HEK293 (cell line): Measurements from ENCODE around the gene TMEM121B.

Experiments used
- CTCF ChIA-PET: fragments of 350-600 bp; formaldehyde crosslinking; extraction: SDS; loops from one replicate; lab custom pipeline; 2021; ENCODE audit warnings: antibody characterized with exemption; lab: Yijun Ruan, JAX
- POLR2A ChIA-PET: fragments of 300-600 bp; formaldehyde crosslinking; extraction: SDS; loops from one replicate; lab custom pipeline; 2020; ENCODE audit warnings: antibody characterized with exemption, inconsistent platforms; lab: Yijun Ruan, JAX
- H3K27ac ChIP-seq: fragments of 200-500 bp; sonication (Bioruptor generic); 2 replicates; pipeline ENCODE4 v1.5.1; 2014; ENCODE audit warnings: low read depth, low read length, control low read depth, inconsistent platforms; ENCODE audit errors: extremely low read depth
- H3K36me3 ChIP-seq, 2 experiments: fragments of 200-500 bp in 1 of 2; sonication (Bioruptor generic) in 1 of 2; 1 replicate in 1 of 2; 2 replicates in 1 of 2; pipeline ENCODE4 v1.5.1; 2014 to 2017; ENCODE audit warnings: inconsistent platforms in 2 of 2, low read length in 2 of 2; ENCODE audit not compliant: control insufficient read depth in 2 of 2, insufficient read depth in 1 of 2
- H3K4me1 ChIP-seq: fragments of 200-500 bp; sonication (Bioruptor generic); 2 replicates; pipeline ENCODE4 v1.5.1; 2014; ENCODE audit warnings: mild to moderate bottlenecking, low read length, inconsistent platforms; ENCODE audit not compliant: control insufficient read depth, insufficient read depth
- H3K4me3 ChIP-seq: 2 replicates; pipeline ENCODE4 v1.5.1; 2011; ENCODE audit warnings: low read depth, mild to moderate bottlenecking, control low read depth, low read length, moderate library complexity
- H3K9me3 ChIP-seq: fragments of 200-500 bp; sonication (Bioruptor generic); 2 replicates; pipeline ENCODE4 v1.5.1; 2014; ENCODE audit warnings: low read depth, low read length, inconsistent platforms; ENCODE audit not compliant: control insufficient read depth, insufficient read depth
- HOXD13 ChIP-seq: sonication (generic); formaldehyde crosslinking; IDR thresholded peaks from 2 replicates; pipeline ENCODE4 v1.8.0; 2022; ENCODE audit warnings: missing genetic modification reagents, borderline replicate concordance
- KLF8 ChIP-seq: fragments of 450-650 bp; formaldehyde crosslinking; IDR thresholded peaks from 2 replicates; pipeline ENCODE4 v1.5.1; 2016; ENCODE audit warnings: missing biosample characterization, missing genetic modification characterization
- MEIS1 ChIP-seq: sonication (generic); formaldehyde crosslinking; IDR thresholded peaks from 2 replicates; pipeline ENCODE4 v1.8.1; 2022; ENCODE audit warnings: missing genetic modification reagents, mild to moderate bottlenecking, borderline replicate concordance
- SP3 ChIP-seq: fragments of 450-650 bp; formaldehyde crosslinking; IDR thresholded peaks from 2 replicates; pipeline ENCODE4 v1.5.1; 2016; ENCODE audit warnings: missing biosample characterization, missing genetic modification characterization
- ZBTB20 ChIP-seq: fragments of 450-650 bp; formaldehyde crosslinking; IDR thresholded peaks from 2 replicates; pipeline ENCODE4 v1.5.1; 2016; ENCODE audit warnings: missing biosample characterization, missing genetic modification characterization
- ZBTB48 ChIP-seq: fragments of 450-650 bp; formaldehyde crosslinking; IDR thresholded peaks from 2 replicates; pipeline ENCODE4 v1.5.1; 2016; ENCODE audit warnings: missing biosample characterization, missing genetic modification characterization
- ZNF146 ChIP-seq: fragments of 450-650 bp; formaldehyde crosslinking; IDR thresholded peaks from 2 replicates; pipeline ENCODE4 v1.5.1; 2016; ENCODE audit warnings: missing biosample characterization, missing genetic modification characterization
- ZNF239 ChIP-seq: fragments of 450-650 bp; formaldehyde crosslinking; IDR thresholded peaks from 2 replicates; pipeline ENCODE4 v1.5.1; 2016; ENCODE audit warnings: missing biosample characterization, missing genetic modification characterization
- ZNF394 ChIP-seq: fragments of 450-650 bp; formaldehyde crosslinking; IDR thresholded peaks from 2 replicates; pipeline ENCODE4 v1.5.1; 2016; ENCODE audit warnings: missing biosample characterization, missing genetic modification characterization, mild to moderate bottlenecking, moderate library complexity, borderline replicate concordance
- ZNF514 ChIP-seq: fragments of 450-650 bp; formaldehyde crosslinking; IDR thresholded peaks from 2 replicates; pipeline ENCODE4 v1.5.1; 2016; ENCODE audit warnings: missing biosample characterization, missing genetic modification characterization
- ZNF518A ChIP-seq: fragments of 450-650 bp; formaldehyde crosslinking; conservative IDR thresholded peaks from 2 replicates; pipeline ENCODE4 v1.5.1; 2016; ENCODE audit warnings: low read depth, missing biosample characterization, missing genetic modification characterization
- ZNF549 ChIP-seq: fragments of 450-650 bp; IDR thresholded peaks from 2 replicates; pipeline ENCODE4 v1.5.1; 2018; ENCODE audit warnings: missing biosample characterization, missing genetic modification characterization, mild to moderate bottlenecking, inconsistent platforms, moderate library complexity
- ZNF596 ChIP-seq: fragments of 450-650 bp; IDR thresholded peaks from 2 replicates; pipeline ENCODE4 v1.5.0; 2018; ENCODE audit warnings: missing biosample characterization, mild to moderate bottlenecking, missing genetic modification characterization, moderate library complexity
- ZNF629 ChIP-seq: fragments of 450-650 bp; formaldehyde crosslinking; IDR thresholded peaks from 2 replicates; pipeline ENCODE4 v1.5.1; 2017; ENCODE audit warnings: missing biosample characterization, missing genetic modification characterization
- ZNF645 ChIP-seq: fragments of 450-650 bp; formaldehyde crosslinking; IDR thresholded peaks from 2 replicates; pipeline ENCODE4; 2016; ENCODE audit warnings: missing biosample characterization, missing genetic modification characterization
- ZNF654 ChIP-seq: fragments of 450-650 bp; formaldehyde crosslinking; IDR thresholded peaks from 2 replicates; pipeline ENCODE4 v1.5.1; 2016; ENCODE audit warnings: low read depth, missing biosample characterization, missing genetic modification characterization
- ZNF747 ChIP-seq: fragments of 450-650 bp; formaldehyde crosslinking; IDR thresholded peaks from 2 replicates; pipeline ENCODE4 v1.5.1; 2016; ENCODE audit warnings: missing biosample characterization, missing genetic modification characterization
- ZNF830 ChIP-seq: fragments of 450-650 bp; IDR thresholded peaks from 2 replicates; pipeline ENCODE4 v1.5.0; 2018; ENCODE audit warnings: missing biosample characterization, missing genetic modification characterization, low read depth, mild to moderate bottlenecking, moderate library complexity
- ZNF837 ChIP-seq: fragments of 450-650 bp; formaldehyde crosslinking; IDR thresholded peaks from 2 replicates; pipeline ENCODE4 v1.5.1; 2016; ENCODE audit warnings: missing biosample characterization, missing genetic modification characterization
- ZSCAN18 ChIP-seq: fragments of 450-650 bp; formaldehyde crosslinking; IDR thresholded peaks from 2 replicates; pipeline ENCODE4 v1.5.1; 2016; ENCODE audit warnings: missing biosample characterization, missing genetic modification characterization
- ZSCAN4 ChIP-seq: fragments of 450-650 bp; formaldehyde crosslinking; IDR thresholded peaks from 2 replicates; pipeline ENCODE4 v1.5.1; 2017; ENCODE audit warnings: missing biosample characterization, missing genetic modification characterization

TMEM121B gene

DNA sequence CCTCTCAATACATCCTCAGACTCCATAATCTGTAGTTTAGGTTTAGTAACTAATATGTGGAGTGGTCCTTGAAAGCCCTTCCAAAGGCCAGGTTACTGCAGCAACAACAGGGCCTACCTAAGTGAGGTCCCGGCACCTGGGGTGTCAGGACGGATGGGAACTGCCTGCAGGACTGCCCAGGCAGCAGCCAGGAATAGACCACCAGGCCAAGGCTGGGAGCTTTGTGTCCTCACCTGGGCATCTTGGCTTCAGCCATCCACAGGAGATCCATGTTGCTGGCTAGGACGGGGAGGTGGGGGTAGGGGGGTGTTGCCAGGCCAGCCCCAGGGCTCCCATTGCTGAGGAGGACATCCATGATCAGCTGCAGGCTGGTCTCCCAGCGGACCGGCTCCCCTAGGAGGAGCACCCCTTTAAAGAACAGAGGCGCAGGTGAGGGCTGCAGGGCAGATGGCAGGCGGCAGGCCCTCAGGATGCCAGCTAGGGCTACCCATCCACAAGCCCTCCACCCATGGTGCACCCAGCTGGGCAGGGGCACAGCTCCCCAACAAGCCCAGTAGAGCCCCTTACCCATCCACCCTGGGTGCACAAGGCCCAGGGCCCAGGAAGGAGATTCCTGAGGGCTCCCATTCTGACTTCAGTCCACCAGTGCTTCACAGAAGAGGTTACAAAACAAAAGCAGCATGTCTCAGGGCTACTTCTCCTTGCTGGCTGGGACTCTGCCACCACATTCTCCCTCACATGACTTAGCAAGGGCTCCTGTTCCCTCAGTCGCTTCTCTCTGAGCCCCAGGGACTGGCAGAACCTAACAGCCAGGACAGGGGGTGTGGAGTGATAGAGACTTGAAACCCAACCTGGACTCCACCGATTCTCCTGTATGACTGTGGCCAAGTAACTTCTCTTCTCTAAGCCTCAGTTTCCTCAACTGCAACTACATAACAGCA, 19.9 kb upstream of the TMEM121B start:
- no peak for TF ChIP-seq ZBTB48
- no peaks in the 10 kb centered on the region for H3K9me3 ChIP-seq
- H3K36me3 ChIP-seq = peaks cover 7 to 87% of the 10 kb centered on the region in 2 experiments; a peak in 2 of 3 replicates
- no peaks in the 10 kb centered on the region for H3K4me1 ChIP-seq
- no peak overlapping the region for H3K27ac ChIP-seq
- ChIA-PET POLR2A (interaction anchor here (1.0 kb wide), 1 partner anchor 10 kb away, joined by 5 read pairs; no protein-coding TSS in a partner anchor), CTCF (interaction anchor here (0.5 to 2.5 kb wide), 2 partner anchors 30 to 164 kb away, joined by 3 to 8 read pairs; no protein-coding TSS in a partner anchor)
- no peak overlapping the region for H3K4me3 ChIP-seq

- CTCF ChIA-PET = interaction anchor here (2.5 kb wide), 1 partner anchor 32 kb away, joined by 8 read pairs; no protein-coding TSS in a partner anchor
Measured at GRCh38 chr22:17140022-17140421, 18.9 kb upstream of the TMEM121B start.

More at GRCh38 chr22:17140022-17140421, 18.9 kb upstream of the TMEM121B start:
- no peak overlapping the region for H3K4me3 ChIP-seq
- H3K9me3 ChIP-seq = no peaks in the 10 kb centered on the region
- H3K27ac ChIP-seq = no peak overlapping the region
- peaks cover 4 to 77% of the 10 kb centered on the region in 2 experiments; a peak in 2 of 3 replicates for H3K36me3 ChIP-seq
- H3K4me1 ChIP-seq = no peaks in the 10 kb centered on the region
- TF ChIP-seq ZNF747 = no peak
- TF ChIP-seq HOXD13 (CRISPR knock-in tag) = no peak
- TF ChIP-seq ZNF830 (tag by site-specific recombination) = no peak
- no peak for TF ChIP-seq ZSCAN4 (tag by site-specific recombination)
- TF ChIP-seq ZNF146 (tag by site-specific recombination) = no peak
- TF ChIP-seq ZSCAN18 = no peak
- no peak for TF ChIP-seq SP3 (tag by site-specific recombination)
- TF ChIP-seq ZNF645 (tag by site-specific recombination) = no peak
- TF ChIP-seq ZNF654 (tag by site-specific recombination) = no peak
- TF ChIP-seq ZNF549 (tag by site-specific recombination) = no peak
- no peak for TF ChIP-seq ZNF514 (tag by site-specific recombination)
- TF ChIP-seq ZNF239 (tag by site-specific recombination) = no peak
- no peak for TF ChIP-seq KLF8 (tag by site-specific recombination)
- TF ChIP-seq MEIS1 (CRISPR knock-in tag) = no peak
- TF ChIP-seq ZNF629 (tag by site-specific recombination) = no peak
- TF ChIP-seq ZBTB20 (tag by site-specific recombination) = no peak
- TF ChIP-seq ZNF394 (tag by site-specific recombination) = no peak
- no peak for TF ChIP-seq ZNF837
- no peak for TF ChIP-seq ZNF596 (tag by site-specific recombination)
- TF ChIP-seq ZNF518A (tag by site-specific recombination) = no peak
- POLR2A ChIA-PET = interaction anchor here (1.2 kb wide), 1 partner anchor 15 kb away, joined by 6 read pairs; no protein-coding TSS in a partner anchor
